ENCODE data around the gene DSCAML1.

Gene DSCAML1

DNA sequence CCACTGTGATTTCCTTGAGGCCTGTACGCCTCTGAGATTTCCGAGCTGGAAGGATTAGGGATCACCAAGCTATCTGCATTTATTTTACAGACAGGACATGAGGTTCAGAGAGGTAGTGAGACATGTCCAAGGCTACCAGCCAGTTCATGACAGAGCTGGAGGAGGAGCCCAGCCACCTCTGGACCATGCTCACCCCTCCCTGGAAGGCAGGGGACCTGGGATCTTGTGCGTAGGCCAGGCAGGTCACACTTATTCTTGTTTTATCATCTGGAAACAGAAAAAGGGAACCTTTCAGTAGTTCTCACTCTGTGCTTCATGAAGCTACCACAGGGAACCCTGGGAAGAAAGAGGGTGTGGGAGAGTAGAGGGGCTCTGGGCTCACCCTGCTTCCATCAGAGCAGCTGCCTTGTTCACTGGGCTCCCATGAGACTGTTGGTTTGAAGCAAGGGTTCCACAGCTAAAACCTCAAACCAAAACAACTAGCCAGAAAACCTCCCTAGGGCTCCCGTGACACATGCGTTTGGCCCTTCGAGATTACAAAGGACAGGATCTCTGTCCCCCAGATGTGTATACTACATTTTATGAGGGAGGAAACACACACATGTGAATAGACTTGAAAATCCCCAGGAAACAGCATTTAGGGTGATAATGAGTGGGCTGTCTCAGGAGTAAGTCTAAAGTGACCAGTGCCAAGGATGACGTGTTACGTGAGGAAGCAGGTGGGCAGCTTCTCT is 106.4 kb downstream of the DSCAML1 start:
- no peak for DNase-seq (ENCODE audit: low read depth in 2 of 2)

DNA sequence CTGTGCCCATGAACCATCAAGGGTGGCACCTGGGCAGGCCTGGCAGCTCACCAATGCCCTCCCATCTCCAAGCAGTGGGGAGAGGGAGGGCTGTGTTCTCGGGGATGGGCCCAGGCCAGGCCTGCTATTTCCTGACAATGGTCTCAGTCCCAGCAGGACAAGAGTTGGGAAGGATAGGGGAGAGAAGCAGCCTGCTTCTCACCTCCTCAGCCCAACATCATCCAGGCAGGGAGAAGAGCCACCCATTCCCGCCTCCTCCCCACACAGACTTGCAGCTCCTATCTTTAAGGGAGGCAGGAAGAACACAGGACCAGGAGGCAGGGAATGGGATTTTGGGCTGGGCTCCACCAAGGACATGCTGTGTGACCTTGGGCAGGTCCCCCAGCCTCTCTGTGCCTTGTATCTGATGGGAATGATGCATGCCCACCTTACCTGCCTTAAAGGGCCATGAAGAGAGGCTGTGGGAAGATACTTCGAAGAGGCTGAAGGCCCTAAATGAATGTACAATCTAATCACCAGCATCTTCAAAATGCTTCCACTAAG is 108.7 kb downstream of the DSCAML1 start:
- no peak for DNase-seq (ENCODE audit: low read depth in 2 of 2)

DNA sequence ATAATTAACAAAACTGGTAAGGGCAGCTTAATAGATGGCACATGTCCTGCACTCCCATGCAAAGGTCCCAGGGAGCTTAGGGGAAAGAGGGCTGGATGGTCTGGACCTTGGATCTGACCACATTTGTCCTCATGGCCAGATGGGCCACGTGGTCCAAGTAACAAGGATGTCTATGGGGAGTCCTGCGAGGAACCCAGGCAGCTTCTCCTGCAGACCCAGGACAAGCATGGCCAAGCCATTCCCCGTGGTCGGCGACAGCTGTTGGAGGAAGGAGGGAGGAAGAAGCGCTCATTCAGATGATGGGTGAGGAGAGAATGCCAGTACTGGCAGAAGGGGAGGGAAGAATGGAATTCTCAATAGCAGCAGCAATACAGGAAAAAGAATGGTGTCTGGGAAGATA is 109.2 kb downstream of the DSCAML1 start:
- DNase-seq (ENCODE audit: low read depth in 2 of 2), result no peak

DNA sequence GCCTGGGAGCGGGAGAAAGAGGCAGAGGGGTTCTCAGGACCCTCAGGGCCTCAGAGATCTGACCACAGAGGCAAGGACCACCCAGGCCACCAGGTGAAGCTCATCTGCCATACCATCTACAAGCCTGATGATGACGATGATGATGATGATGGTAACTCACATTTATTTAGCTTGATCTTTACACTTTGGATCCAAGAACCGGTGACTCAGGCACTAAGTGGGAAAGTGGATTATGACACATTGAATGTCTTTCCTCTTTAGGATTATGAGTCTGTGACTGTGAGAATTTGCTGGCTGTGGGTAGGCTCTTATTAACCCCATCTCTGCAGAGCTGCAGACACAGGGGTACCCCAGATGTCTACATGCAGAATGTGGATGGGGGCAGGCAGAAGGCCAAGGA is 110.3 kb downstream of the DSCAML1 start:
- DNase-seq (ENCODE audit: low read depth in 2 of 2), result no peak

DNA sequence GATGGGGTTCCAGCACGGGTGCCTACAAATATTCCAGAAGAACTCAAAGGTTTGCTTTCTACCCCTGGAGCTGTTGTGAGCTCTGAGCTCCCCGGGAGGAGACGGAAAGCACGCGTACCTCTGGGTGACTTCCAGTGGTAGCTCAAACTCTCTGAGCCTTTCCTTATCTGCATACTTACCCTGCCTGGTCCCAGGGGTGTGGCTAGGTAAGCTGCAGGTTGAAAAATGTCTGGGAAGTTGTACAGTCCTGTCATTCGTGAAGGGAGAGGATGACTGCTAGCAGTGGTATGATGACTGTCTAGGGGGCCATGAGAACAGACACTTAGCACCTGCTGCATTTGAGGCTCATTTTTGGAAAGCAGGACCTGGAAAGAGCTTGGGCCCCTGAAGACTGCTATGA is 111.5 kb downstream of the DSCAML1 start:
- no peak for DNase-seq (ENCODE audit: low read depth in 2 of 2)

DNA sequence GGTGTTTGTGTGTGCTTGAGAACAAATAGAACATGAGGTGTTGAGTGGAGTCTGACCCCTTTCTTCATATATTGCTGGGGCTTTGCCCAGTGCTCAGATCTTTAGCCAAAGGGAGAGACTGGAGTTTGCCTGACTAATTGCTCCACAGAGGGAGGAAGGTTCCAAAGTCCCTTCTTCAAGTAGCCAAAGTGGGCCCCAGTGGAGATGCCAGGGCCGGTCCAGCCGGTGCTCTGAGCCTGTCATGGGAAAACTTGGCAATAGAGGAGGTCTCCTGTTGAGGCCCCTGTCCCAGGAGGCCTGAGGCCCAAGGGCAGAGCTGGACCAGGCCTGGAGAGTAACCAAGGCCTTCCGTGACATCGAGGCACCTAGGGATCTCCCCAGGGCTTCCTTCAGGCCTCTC is 112.3 kb downstream of the DSCAML1 start:
- DNase-seq (ENCODE audit: low read depth in 2 of 2), result no peak

DNA sequence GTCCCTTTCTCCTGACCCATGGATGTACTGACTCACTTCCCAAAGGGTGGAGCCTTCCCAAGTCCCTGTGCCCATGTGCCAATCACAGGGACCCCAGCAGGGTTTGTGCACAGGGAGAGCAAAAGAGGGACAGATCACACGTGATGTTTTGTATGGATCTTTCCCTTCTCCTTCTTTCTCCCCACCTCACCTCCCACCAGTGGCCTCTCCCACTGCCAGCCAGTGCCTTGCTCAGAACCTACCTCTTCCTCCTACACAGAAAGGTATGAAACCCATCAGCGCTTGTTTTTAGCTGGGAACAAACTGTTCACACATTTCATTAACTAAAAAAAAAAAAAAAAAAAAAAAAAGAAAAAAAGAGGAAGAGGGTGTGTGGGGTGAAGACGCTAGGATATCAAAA is 112.9 kb downstream of the DSCAML1 start:
- DNase-seq (ENCODE audit: low read depth in 2 of 2), result no peak

DNA sequence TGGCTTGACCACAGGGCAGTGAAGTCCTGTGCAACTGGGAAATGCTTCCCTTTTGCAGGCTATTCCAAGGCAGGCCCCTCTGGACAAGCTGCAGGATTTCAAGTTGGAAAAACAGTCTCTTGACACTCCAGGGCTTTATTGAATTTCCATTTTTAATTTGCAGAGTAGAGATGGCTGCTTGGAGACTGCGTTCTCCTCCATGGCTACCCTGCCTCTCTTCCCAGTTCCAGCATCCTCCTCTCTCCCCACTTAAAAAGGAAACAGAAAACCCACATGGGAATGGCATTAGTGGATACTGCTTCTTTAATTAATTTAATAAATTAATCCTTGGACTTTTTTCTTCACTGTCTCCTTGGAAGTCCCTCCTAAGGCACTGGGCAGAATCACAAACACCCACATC is 115.6 kb downstream of the DSCAML1 start:
- no peak for DNase-seq (ENCODE audit: low read depth in 2 of 2)

DNA sequence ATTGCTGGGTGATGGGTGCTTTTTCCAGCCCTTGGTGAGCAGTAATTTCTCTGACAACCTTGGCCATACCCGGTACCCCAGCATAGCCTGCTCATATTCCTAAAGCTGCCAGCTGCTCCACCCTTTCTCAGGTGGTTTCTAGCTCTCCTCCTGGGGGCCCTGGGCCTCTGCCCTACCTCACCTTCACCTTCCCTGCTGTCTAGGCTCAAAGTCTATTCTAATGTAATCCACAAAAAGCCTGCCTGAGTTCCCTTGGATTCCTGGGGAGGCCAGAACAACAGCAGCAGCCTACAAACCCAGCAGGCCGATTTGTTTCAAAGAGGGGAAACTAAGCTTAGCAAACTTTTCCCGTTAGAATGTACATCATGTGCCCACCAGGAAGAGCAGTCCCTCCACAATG is 117.6 kb downstream of the DSCAML1 start:
- no peak for DNase-seq (ENCODE audit: low read depth in 2 of 2)

DNA sequence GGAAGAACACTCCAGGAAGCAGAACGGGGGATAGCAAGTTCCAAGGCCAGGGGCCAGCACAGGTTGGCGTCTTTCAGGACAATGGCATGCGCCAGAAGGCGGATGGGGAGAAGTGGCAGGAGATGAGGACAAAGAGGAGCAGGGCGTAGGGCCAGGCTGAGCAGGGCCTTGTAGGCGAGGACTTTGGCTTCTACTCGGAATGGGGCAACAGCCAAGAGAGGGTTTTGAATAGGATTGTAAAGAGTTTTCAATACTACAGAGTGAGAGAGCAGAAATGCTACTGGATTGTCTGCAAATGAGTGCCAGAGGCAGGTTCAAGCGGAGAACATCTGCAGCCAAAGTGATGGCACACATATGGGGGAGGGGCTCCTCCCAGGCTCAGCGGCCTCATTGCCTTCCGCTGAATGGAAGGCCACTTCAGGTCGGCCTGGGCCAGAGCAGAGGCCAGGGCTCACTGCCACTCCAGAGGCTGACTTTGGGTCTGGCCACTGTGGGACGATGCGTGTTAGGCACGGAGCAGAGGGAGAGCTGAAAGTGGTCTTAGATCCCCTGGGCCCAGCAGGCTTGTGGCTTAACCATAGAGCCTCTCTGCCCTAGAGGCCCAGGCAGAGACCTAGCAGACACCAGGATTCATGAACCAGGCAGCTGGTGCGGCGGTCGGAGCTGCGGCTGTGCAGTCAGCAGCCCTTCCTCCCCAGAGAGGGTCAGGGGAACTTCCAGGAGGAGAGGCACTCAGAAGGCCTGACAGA is 118.2 kb downstream of the DSCAML1 start:
- DNase-seq (ENCODE audit: low read depth in 2 of 2), result no peak

DNA sequence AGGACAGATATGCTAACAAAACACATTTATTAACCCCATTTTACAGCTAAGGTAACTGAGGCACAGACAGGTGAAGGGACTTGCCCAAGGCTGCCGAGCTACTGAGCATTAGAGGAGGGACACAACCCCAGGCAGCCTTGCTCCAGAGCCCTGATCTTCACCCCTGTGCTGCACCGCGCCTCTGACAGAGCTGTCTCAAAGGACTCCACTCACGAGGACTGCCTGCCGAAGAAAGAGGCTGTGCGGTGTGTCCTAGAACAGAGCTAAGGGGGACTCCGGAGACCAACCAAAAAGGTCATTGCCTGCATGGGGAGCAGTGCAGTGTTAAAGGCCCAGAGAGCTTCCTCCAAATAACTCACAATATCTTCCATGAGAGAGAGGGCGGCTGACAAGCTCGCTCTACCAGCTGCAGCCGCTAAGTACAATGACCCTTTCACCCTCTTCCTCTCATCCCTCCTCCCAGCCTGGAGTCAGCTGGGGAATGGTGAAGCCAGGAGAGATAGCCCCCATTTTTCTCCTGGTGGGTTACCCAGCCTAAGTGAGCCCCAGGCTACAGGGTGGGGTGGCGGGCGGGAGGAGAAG is 119.2 kb downstream of the DSCAML1 start:
- no peak for DNase-seq (ENCODE audit: low read depth in 2 of 2)

DNA sequence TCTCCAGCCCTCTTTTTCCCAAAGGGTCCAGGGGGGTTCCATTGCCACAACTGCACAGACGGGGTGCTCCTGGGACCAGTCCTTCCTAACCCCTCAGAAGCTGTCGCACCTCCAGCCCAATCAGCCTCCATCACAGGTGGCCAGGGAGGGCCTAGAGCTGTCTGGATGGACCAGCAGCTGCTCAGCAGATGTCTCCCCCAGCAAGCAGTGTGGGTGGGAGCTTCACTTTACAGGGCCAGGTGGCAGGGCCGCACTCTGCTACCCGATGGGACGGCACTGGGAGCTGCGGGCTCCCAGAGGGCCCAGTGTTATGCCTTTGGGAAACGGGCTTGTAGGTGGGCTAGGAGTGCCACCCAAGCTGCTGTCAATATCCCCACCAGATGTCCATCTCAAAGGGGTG is 120.5 kb downstream of the DSCAML1 start:
- no peak for DNase-seq (ENCODE audit: low read depth in 2 of 2)

DNA sequence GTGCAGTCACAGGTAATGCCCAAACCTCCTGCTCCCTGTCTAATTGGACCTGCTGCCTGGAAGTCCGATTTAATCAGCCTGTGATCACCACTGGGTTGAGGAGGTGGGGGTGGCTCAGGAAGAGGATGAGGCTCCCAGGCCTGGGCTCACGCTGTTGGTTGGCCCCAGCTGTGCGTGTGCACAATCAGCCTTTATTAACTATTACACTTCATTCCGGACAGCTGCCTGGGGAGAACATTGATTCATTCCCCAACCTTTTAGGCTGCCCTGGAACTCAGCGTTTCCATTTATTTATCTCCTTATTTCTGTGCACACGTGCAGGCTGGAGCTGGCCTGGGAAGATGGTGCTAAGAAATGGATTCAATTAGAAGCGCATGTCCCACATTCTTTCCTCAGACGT is 123.4 kb downstream of the DSCAML1 start:
- DNase-seq (ENCODE audit: low read depth in 2 of 2), result no peak

DNA sequence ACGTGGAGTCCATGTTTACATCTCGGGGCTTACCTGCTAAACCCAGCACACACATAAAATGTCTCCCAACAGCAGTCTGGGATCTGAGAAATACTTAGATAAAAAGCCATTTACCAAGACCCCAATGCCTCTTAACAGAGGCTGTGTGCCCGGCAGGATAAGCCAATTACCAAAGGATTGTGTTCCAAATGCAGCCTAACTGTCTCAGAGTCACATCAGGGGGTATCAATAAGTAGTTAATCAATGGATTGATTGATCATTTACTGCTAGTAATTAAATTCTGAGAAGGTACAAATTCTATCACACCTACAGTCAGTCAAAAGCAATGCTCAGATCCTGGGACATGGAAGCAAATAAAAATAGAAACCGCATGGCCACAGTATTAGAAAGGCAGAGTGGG is 125.6 kb downstream of the DSCAML1 start:
- no peak for DNase-seq (ENCODE audit: low read depth in 2 of 2)

DNA sequence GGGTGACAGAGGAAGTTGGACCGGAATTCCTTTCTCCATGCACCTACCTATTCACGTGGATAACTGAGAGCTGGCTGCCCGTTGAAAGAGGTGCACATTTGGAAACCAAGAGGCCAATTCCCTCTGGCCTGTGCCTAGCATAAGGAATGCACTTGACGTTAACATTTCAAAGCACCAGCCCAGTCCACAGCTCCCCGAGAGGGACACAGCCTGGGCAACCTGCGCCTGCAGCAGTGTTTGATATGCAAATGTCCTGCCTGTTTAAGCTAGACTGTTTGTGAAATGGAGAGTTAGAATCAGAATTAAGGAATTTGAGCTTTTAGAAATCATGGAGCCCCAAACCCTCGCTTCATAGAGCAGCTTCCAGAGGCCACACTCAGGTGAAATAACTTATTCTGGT is 126.1 kb downstream of the DSCAML1 start:
- DNase-seq (ENCODE audit: low read depth in 2 of 2), result no peak

DNA sequence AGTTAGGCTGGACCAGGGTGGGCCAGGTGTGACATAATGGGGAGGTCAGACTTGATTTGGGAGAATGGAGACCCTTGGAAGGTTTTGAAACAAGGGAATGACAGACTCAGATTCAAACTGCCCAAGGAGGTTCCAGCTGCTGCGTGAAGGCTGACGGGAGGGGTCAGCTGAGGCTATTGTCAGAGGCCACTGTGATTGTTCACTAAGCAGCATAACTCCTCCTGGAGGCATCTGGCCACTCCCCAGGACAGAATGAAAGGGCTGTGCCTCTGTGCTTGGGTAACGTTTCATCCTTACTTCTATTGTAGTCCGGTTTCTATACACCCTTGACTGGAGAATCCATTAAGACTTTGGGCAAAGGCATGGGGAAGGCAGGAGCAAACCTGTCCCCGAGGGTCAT is 126.6 kb downstream of the DSCAML1 start:
- no peak for DNase-seq (ENCODE audit: low read depth in 2 of 2)

DNA sequence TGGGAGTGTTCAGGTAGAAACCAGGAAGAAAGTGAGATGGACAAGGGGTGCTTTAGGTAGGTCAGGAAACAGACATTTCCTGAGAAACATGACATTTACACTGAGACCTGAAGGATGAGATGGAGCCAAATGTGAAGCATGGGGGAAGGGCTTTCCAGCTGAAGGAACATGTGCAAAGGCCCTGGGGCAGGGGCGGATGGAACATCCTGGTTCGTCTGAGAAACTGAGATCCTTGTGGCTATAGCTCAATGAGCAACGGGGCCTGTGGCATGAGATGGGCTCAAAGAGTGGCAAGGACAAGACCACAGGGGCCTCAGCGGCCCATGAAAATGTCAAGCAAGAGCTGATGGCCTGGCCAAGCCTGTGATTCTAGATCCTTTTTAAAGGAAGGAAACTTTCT is 127.4 kb downstream of the DSCAML1 start:
- DNase-seq (ENCODE audit: low read depth in 2 of 2), result no peak

DNA sequence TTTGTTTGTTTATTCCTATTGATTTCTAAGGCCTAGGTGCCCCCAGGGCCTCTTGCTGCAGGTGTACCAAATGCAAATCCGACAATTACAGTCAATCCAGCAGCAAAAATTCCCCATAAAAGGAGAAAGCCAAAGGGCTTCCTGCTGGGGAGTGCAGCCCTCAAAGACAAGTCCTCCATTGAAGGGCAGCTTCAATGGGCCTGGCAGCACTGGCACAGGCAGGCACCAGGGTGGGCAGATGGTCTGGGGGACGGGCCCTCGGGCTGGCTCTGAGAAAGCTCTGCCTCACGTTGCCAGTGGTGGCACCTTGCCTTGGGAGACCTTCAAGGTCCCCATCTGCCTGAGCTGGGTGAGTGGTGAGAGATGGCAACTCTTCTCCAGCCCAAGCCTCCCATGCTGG is 128.0 kb downstream of the DSCAML1 start:
- no peak for DNase-seq (ENCODE audit: low read depth in 2 of 2)

DNA sequence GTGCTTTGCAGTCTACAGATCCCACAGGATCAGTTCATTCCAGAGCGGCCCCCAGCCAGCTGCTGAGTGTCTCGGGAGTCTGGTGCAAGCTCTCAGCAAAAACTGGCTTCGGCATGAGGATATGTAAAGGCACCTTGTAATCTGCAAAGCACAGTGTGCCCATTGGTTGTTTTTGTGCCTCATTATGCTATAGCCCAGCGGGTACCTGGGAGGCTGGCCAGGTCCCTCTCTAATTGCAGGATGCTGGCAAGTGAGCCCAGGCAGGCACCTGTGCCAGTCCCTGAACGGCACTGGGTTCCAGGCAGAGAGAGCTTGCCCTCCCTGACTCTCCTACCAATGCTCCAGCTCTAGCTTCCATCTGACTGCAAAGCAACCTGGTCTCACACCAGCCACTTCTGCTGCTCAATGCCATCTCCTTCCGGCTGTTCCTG is 128.7 kb downstream of the DSCAML1 start:
- no peak for DNase-seq (ENCODE audit: low read depth in 2 of 2)

DNA sequence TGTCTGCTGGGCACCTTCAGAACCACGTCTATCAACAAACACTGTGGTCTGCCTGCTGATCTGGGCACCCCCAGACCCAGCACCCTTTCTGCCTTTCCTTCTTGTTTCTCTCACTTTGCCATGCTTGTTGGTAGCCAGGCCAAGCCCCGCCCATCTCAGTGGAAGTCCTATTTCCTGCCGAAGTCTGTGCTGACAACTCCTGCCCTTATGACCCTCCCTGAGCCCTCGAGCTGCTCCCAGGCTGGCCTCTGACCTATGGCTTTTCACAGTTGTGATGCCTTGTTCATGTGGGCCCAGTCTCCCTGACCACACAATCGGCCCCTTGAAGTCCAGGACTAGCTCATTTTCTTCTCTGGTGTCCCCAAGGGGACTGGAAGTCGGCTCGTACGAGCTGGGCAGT is 132.1 kb downstream of the DSCAML1 start:
- no peak for DNase-seq (ENCODE audit: low read depth in 2 of 2)

DNA sequence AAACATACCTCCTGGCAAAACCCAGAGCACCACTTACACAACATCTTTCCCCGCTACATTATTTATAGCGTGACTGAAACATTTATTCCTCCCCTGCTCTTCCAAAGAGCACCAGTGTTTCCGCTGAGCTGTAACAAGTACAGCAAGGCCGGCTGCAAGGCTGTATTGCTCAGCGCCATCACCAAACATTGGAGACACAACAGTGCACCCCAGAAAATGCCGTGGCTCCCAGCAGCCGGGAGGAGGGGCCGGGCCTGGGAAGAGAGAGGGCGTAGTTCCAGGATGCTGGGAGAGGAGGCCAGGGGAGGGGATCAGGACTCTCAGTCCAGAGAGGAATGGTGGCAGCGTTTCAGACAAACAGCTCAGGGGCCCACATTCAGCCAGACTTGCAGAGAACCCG is 133.2 kb downstream of the DSCAML1 start:
- DNase-seq (ENCODE audit: low read depth in 2 of 2), result no peak

DNA sequence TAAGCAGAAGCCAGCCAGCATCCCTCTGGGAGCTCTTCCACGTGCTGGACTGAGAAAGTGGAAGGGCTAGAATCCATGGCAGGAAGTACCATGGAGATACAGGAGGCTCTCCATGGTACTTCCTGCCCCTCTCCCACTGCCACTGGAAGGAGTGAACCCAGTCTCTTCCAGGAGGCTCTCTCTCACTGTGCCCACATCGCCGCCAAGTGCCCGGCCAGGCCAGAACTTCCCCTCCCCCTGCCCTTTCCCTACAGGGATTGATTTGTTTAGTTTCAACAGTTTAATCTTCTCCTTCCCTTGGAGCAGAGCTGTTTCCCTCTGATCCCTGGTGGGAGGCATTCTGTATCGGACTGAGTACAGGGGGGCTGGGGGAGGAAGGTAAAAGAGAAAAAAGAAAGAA is 133.6 kb downstream of the DSCAML1 start:
- DNase-seq (ENCODE audit: low read depth in 2 of 2), result no peak
